ENCODE measurements around the gene PRKN. TPM values are rescaled to one million over a fixed set of nuclear protein-coding genes. Genes with fewer than 3 reads are reported as not detected.

Gene PRKN
- total and polyA plus RNA-seq, 10 donors = 0.23 to 14.1 (median 7.0) TPM

DNA sequence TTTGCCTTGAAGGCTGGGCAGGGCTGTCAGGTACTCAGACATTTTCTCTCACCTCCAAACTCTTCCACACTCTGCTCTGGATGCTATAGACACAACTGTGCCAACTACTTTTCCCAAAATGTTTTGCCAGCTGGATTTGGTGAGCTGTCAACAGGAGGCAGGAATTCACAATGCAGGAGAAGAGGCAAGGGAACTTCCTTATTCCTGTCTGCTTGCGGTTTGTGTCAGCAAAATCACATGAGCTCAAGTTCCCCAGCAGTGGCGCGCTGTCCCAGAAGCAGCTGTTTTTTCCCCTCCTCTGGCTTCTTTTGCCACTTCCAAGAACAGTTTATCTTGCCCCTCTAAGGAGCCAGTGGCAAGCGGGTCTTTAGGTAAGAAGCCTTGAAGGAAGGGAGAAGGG, 608.2 kb downstream of the PRKN start:
- WGBS, 5 donors = 14 to 35% (median 24%) methylated on average over 4 of the region's 4 CpGs

DNA sequence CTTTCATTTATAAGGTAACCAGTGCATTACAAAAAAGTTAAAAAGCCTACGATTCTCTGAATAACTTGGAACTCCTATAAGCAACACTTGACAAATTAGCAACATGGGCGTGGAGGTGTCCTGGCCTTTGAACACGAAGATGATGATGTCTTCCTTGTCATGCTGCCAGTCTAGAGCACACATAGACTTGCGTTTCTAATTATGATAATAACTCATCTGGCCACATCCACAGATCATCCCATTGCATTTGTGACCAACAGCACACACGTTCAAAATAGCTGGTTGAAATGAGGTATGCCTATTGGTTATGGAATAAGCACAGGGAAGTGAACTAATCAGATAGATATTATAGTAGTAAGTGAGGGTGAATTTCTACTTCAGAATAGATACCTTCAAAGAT, 608.9 kb downstream of the PRKN start:
- H3K4me3 ChIP-seq = no peak overlapping the region
- TF ChIP-seq, protein P1, sequence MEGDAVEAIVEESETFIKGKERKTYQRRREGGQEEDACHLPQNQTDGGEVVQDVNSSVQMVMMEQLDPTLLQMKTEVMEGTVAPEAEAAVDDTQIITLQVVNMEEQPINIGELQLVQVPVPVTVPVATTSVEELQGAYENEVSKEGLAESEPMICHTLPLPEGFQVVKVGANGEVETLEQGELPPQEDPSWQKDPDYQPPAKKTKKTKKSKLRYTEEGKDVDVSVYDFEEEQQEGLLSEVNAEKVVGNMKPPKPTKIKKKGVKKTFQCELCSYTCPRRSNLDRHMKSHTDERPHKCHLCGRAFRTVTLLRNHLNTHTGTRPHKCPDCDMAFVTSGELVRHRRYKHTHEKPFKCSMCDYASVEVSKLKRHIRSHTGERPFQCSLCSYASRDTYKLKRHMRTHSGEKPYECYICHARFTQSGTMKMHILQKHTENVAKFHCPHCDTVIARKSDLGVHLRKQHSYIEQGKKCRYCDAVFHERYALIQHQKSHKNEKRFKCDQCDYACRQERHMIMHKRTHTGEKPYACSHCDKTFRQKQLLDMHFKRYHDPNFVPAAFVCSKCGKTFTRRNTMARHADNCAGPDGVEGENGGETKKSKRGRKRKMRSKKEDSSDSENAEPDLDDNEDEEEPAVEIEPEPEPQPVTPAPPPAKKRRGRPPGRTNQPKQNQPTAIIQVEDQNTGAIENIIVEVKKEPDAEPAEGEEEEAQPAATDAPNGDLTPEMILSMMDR (IDR thresholded peaks at IDR 0.05 in 8 of 11, conservative IDR thresholded peaks at IDR 0.05 in 3 of 11) = no peak
- TF ChIP-seq POLR2AphosphoS5 (IDR thresholded peaks at IDR 0.05) (no peak), POLR2A (IDR thresholded peaks at IDR 0.05) (no peak)
- no peak for DNase-seq
- 79 to 89% (median 85%) methylated on average over 5 of the region's 5 CpGs for WGBS, 5 donors
- intact Hi-C loops (cut with DNase I; ENCODE audit: low total_unique reads) = no loop called here
- no peaks in the 10 kb centered on the region for H3K27me3 ChIP-seq (replicated peaks in 1 of 7)
- H3K36me3 ChIP-seq = no peaks in the 10 kb centered on the region
- no peak overlapping the region for H3K27ac ChIP-seq
- H3K9me3 ChIP-seq = no peaks in the 10 kb centered on the region
- H3K4me1 ChIP-seq = peaks cover 0 to 9% (median 0%) of the 10 kb centered on the region in 6 donors

More for the DNA sequence above, 608.2 kb downstream of the PRKN start:
- Histone ChIP-seq H3K36me3 (no peaks in the 10 kb centered on the region), H3K4me3 (no peak overlapping the region), H3K27me3 (replicated peaks in 1 of 7) (no peaks in the 10 kb centered on the region), H3K4me1 (peaks cover 0 to 9% (median 0%) of the 10 kb centered on the region in 6 donors), H3K27ac (peak overlapping the region in 1 of 8 donors; percentile 10), H3K9me3 (no peaks in the 10 kb centered on the region)
- no peak for TF ChIP-seq POLR2A (IDR thresholded peaks at IDR 0.05)
- no peak for TF ChIP-seq POLR2AphosphoS5 (IDR thresholded peaks at IDR 0.05)
- TF ChIP-seq, protein P1 (IDR thresholded peaks at IDR 0.05 in 8 of 11, conservative IDR thresholded peaks at IDR 0.05 in 3 of 11) = no peak
- intact Hi-C loops (cut with DNase I; ENCODE audit: low total_unique reads) = no loop called here
- no peak for DNase-seq

DNA sequence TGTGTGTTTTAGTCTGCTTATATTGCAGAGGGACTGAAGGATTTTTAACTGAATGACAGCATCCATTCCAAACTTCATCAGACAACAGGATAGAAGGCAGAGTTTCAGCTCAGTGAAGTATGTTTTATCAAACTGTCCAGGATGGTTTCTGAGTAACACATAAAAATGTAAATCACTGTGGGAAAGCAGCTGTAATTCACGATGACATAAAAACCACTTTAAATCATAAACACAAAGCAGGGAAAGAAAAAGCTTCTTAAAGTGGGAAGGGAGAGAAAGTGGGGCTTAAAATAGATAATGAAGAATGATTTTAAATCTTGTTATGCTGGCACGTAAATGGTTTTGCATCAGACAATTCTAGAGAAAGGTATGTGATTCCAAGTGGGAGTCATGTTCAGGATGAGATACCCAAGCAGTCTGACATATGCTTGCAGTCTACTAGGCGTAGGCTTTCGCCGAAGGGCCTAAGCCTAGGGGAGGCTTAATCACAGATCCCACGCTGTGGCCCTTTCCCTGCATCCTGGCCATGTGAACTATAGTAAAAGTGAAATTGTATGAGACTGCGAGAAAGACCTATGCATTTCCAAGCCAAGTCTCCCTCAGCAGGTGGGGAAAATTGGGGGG, 610.6 kb downstream of the PRKN start:
- no peak for DNase-seq
- Histone ChIP-seq H3K27me3 (replicated peaks in 1 of 7) (no peaks in the 10 kb centered on the region), H3K9me3 (no peaks in the 10 kb centered on the region), H3K4me1 (peaks cover 0 to 9% (median 0%) of the 10 kb centered on the region in 6 donors), H3K4me3 (no peak overlapping the region), H3K27ac (no peak overlapping the region), H3K36me3 (no peaks in the 10 kb centered on the region)
- intact Hi-C loops (cut with DNase I; ENCODE audit: low total_unique reads) = no loop called here
- WGBS, 5 donors = 85 to 91% (median 88%) methylated on average over 7 of the region's 7 CpGs
- TF ChIP-seq, protein P1 (IDR thresholded peaks at IDR 0.05 in 8 of 11, conservative IDR thresholded peaks at IDR 0.05 in 3 of 11) = no peak
- no peak for TF ChIP-seq POLR2AphosphoS5 (IDR thresholded peaks at IDR 0.05)
- no peak for TF ChIP-seq POLR2A (IDR thresholded peaks at IDR 0.05)

GRCh38 chr6:162109480-162110050, 618.0 kb downstream of the PRKN start:
- H3K27me3 ChIP-seq (replicated peaks in 1 of 7) = no peaks in the 10 kb centered on the region
- H3K4me3 ChIP-seq = no peak overlapping the region
- no peak for DNase-seq
- no peaks in the 10 kb centered on the region for H3K36me3 ChIP-seq
- intact Hi-C loops (cut with DNase I; ENCODE audit: low total_unique reads) = no loop called here
- TF ChIP-seq POLR2AphosphoS5 (IDR thresholded peaks at IDR 0.05) (no peak), POLR2A (IDR thresholded peaks at IDR 0.05) (no peak)
- TF ChIP-seq, protein P1 (IDR thresholded peaks at IDR 0.05 in 8 of 11, conservative IDR thresholded peaks at IDR 0.05 in 3 of 11) = no peak
- peaks cover 0 to 5% (median 0%) of the 10 kb centered on the region in 8 donors for H3K9me3 ChIP-seq
- WGBS, 5 donors = 82 to 92% (median 87%) methylated on average over 2 of the region's 2 CpGs
- H3K27ac ChIP-seq = no peak overlapping the region
- no peaks in the 10 kb centered on the region for H3K4me1 ChIP-seq
